Endothelial cell of umbilical vein (primary cell): ENCODE data around the gene N4BP2. TPM values are rescaled to one million over a fixed set of nuclear protein-coding genes. Genes with fewer than 3 reads are reported as not detected.

Experiments
- BruUV-seq: library from RNA; stranded (reverse); fragments of 400-500 nt; replicated peaks from 2 replicates; lab custom pipeline; 2021; lab: Mats Ljungman, UMichigan
- CTCF ChIA-PET: fragments of 300-600, 350-600 bp; sonication (Branson Sonifier 250); formaldehyde crosslinking; loops from one replicate; lab custom pipeline; 2021; ENCODE audit warnings: antibody characterized with exemption, inconsistent platforms; lab: Charles Lee
- POLR2A ChIA-PET: fragments of 300-600, 350-600 bp; sonication (Branson Sonifier 250); formaldehyde crosslinking; loops from one replicate; lab custom pipeline; 2021; ENCODE audit warnings: antibody characterized with exemption, inconsistent platforms; lab: Charles Lee
- DNase-seq: peaks from one replicate; pipeline ENCODE4 v3.0.0-alpha.2; 2011; ENCODE audit warnings: low read depth, low spot score
- FAIRE-seq: peaks from 2 replicates; lab custom pipeline; 2011; peaks lifted over from hg19 to GRCh38; lab: Jason Lieb, UNC
- H2AFZ ChIP-seq: 2 replicates; pipeline ENCODE4 v1.6.0; 2012; ENCODE audit warnings: low read depth, low read length, control low read depth, inconsistent platforms
- H3K27ac ChIP-seq: 2 replicates; pipeline ENCODE4 v1.5.1; 2011; ENCODE audit warnings: low read depth, mild to moderate bottlenecking, control low read depth, low read length, moderate library complexity; ENCODE audit not compliant: insufficient read depth
- H3K27me3 ChIP-seq, 2 experiments: 2 replicates each; pipeline versions ENCODE4 v1.6.0 to v1.6.1; 2011; ENCODE audit warnings: low read length in 2 of 2, mixed read lengths in 1 of 2; ENCODE audit not compliant: control insufficient read depth in 2 of 2, insufficient read depth in 2 of 2
- H3K36me3 ChIP-seq, 2 experiments: 2 replicates in 1 of 2; 3 replicates in 1 of 2; pipeline ENCODE4 v1.5.1; 2011; ENCODE audit warnings: low read length in 2 of 2, mild to moderate bottlenecking in 1 of 2, moderate library complexity in 1 of 2; ENCODE audit not compliant: control insufficient read depth in 2 of 2, insufficient read depth in 2 of 2; ENCODE audit errors: extremely low read depth in 1 of 2
- H3K4me1 ChIP-seq: 3 replicates; pipeline ENCODE4 v1.5.1; 2011; ENCODE audit warnings: mild to moderate bottlenecking, low read length; ENCODE audit not compliant: control insufficient read depth, insufficient read depth; ENCODE audit errors: extremely low read depth
- H3K4me2 ChIP-seq: 2 replicates; pipeline ENCODE4 v1.6.1; 2011; ENCODE audit warnings: low read length, control low read depth, mixed read lengths; ENCODE audit not compliant: insufficient read depth
- H3K4me3 ChIP-seq, 3 experiments: fragments of 200-600 bp in 1 of 3; sonication (generic), shearing (Covaris generic) in 1 of 3; replicated peaks in 1 of 3; 2 replicates each; pipeline ENCODE4 v1.5.1; 2011 to 2016; ENCODE audit warnings: control low read depth in 3 of 3, low read length in 3 of 3, mild to moderate bottlenecking in 2 of 3, inconsistent platforms in 1 of 3, low read depth in 1 of 3, moderate library complexity in 1 of 3; ENCODE audit not compliant: insufficient read depth in 1 of 3
- H3K79me2 ChIP-seq: 2 replicates; pipeline ENCODE4 v1.6.0; 2012; ENCODE audit warnings: low read length, inconsistent platforms; ENCODE audit not compliant: control insufficient read depth, insufficient read depth
- H3K9ac ChIP-seq: replicated peaks from 2 replicates; pipeline ENCODE3; 2011; ENCODE audit warnings: low read length, control low read depth; ENCODE audit not compliant: insufficient read depth; ENCODE audit errors: extremely low read depth
- H3K9me1 ChIP-seq: replicated peaks from 3 replicates; pipeline ENCODE4 v1.6.0; 2011; ENCODE audit warnings: mild to moderate bottlenecking, low read length; ENCODE audit not compliant: control insufficient read depth, insufficient read depth; ENCODE audit errors: extremely low read depth
- H3K9me3 ChIP-seq: replicated peaks from 2 replicates; pipeline ENCODE4 v1.5.1; 2012; ENCODE audit warnings: low read length, inconsistent platforms; ENCODE audit not compliant: control insufficient read depth, insufficient read depth
- H4K20me1 ChIP-seq: replicated peaks from 2 replicates; pipeline ENCODE3; 2011; ENCODE audit warnings: mild to moderate bottlenecking, low read length; ENCODE audit not compliant: control insufficient read depth, insufficient read depth; ENCODE audit errors: extremely low read depth
- EZH2 ChIP-seq: IDR thresholded peaks from 2 replicates; pipeline ENCODE4 v1.6.1; 2012; ENCODE audit warnings: borderline replicate concordance, low read depth, mild to moderate bottlenecking, moderate library complexity, low read length, inconsistent platforms; ENCODE audit not compliant: severe bottlenecking
- FOS ChIP-seq: IDR thresholded peaks from 2 replicates; pipeline ENCODE4 v1.6.1; 2011; ENCODE audit warnings: mild to moderate bottlenecking, low read length, moderate library complexity, borderline replicate concordance; ENCODE audit not compliant: insufficient read depth
- GATA2 ChIP-seq: IDR thresholded peaks from 2 replicates; pipeline ENCODE4 v1.7.0; 2011; ENCODE audit warnings: low read depth, mild to moderate bottlenecking, moderate library complexity, mixed read lengths, low read length; ENCODE audit not compliant: insufficient read length, insufficient read depth
- JUN ChIP-seq: IDR thresholded peaks from 2 replicates; pipeline ENCODE4 v1.6.1; 2011; ENCODE audit warnings: borderline replicate concordance, low read depth; ENCODE audit not compliant: insufficient read length, insufficient read depth
- MYC ChIP-seq: IDR thresholded peaks from one replicate; pipeline ENCODE4 v1.6.1; 2011; ENCODE audit warnings: mild to moderate bottlenecking, low read depth, low read length
- POLR2A ChIP-seq: IDR thresholded peaks from 2 replicates; pipeline ENCODE4 v1.6.1; 2012; ENCODE audit warnings: low read depth, mild to moderate bottlenecking, control low read depth, low read length
- POLR2AphosphoS5 ChIP-seq: IDR thresholded peaks from 2 replicates; pipeline ENCODE4 v1.6.1; 2012; ENCODE audit warnings: low read depth, mild to moderate bottlenecking, control low read depth, low read length, moderate library complexity; ENCODE audit not compliant: insufficient read depth
- dilution Hi-C: fragments of 300-500 bp; cut with MboI; formaldehyde crosslinking; loops from one replicate; pipeline ENCODE4 v1.15.0; 2019; ENCODE audit warnings: low sequenced_read_pairs; ENCODE audit not compliant: extremely low pct_ligation_motif_present
- intact Hi-C: fragments of 100-400 bp; cut with micrococcal nuclease; formaldehyde crosslinking; loops from one replicate; pipeline ENCODE4 v1.10.0; 2022
- polyA plus RNA-seq, 4 experiments: library from polyadenylated mRNA; depleted of rRNA in 3 of 4; stranded (reverse) in 3 of 4; unstranded in 1 of 4; fragments of >200 nt; gene quantifications; 2 replicates each; pipeline versions ENCODE4 v1.2.1 to v1.2.3, GENCODE V29; 2011 to 2012; ENCODE audit warnings: missing spikeins in 1 of 4
- total RNA-seq: library from RNA; stranded (reverse); gene quantifications from 2 replicates; pipeline ENCODE4 v1.2.3, GENCODE V29; 2021
- TF ChIP-seq, protein P1 (sequence below), 2 donors: IDR thresholded peaks; 1 replicate in 1 of 2; 2 replicates in 1 of 2; pipeline ENCODE4 v1.5.1; 2011; ENCODE audit warnings: low read length in 2 of 2, mild to moderate bottlenecking in 2 of 2, moderate library complexity in 2 of 2, control low read depth in 1 of 2, inconsistent platforms in 1 of 2, low read depth in 1 of 2; ENCODE audit not compliant: insufficient read depth in 1 of 2; ENCODE audit errors: extremely low read depth in 1 of 2

The N4BP2 gene
- total and polyA plus RNA-seq, 2 donors (not counting 3 experiments of a cell fraction or from before 2014, with no cell fraction given) = 0.87 to 6.9 TPM

DNA sequence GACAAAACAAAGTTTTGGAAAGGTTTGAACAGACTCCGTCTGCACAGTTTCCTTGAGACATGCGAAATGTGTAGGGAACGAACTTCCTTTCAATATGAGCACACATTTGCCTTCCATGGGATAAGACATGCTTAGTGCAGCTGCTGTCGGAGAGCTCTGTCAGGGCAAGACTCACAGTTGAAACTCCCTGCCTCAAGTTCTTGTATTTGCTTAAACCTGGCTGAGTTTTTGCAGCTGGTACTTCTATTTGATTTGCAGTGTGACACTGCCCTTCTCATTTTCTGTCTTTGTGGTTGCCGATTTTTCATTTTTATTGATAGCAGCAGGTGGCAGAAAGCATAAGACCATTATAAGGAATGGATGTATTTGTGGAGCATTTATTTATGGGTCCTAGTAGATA lies 122.0 kb downstream of the N4BP2 start:
- no peak overlapping the region for H2AFZ ChIP-seq
- POLR2A ChIA-PET = no interaction called here

DNA sequence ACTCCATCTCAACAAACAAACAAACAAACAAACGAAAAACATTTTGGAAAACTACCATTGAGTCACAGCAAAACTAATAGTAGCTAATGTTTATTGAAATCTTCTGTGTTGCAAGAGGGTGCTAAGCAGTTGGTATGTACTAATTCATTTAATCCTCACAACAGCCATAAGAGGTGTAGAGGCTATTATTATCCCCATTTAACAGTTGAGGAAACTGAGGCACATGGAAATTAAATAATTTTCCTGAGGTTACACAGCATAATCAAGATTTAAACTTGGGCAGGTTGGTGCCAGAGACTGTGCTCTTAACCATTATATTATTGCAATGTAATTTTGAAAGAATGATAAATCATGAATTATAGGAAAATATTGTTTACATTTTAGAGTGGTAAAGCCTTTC lies 122.7 kb downstream of the N4BP2 start:
- peak overlapping the region; percentile 70 for H3K27ac ChIP-seq
- H3K4me2 ChIP-seq = no peak overlapping the region
- H3K79me2 ChIP-seq = no peaks in the 10 kb centered on the region
- no peak overlapping the region for H3K9ac ChIP-seq
- ChIA-PET POLR2A (no interaction called here), CTCF (interaction anchor here (0.7 kb wide), 1 partner anchor 138 kb away, joined by 4 read pairs; no protein-coding TSS in a partner anchor)
- no TSS peak for BruUV-seq
- peaks cover 11% of the 10 kb centered on the region for H3K4me1 ChIP-seq
- intact Hi-C loops (no loop called here), dilution Hi-C loops (no loop called here)
- H3K36me3 ChIP-seq = no peaks in the 10 kb centered on the region
- H3K9me3 ChIP-seq = no peaks in the 10 kb centered on the region
- H4K20me1 ChIP-seq = no peaks in the 10 kb centered on the region
- no peak for DNase-seq
- no peak overlapping the region for H2AFZ ChIP-seq
- no peaks in the 10 kb centered on the region for H3K27me3 ChIP-seq
- no peak overlapping the region for H3K4me3 ChIP-seq
- H3K9me1 ChIP-seq = no peaks in the 10 kb centered on the region
- TF ChIP-seq MYC (no peak), FOS (no peak), POLR2AphosphoS5 (no peak), EZH2 (no peak)
- TF ChIP-seq, protein P1, sequence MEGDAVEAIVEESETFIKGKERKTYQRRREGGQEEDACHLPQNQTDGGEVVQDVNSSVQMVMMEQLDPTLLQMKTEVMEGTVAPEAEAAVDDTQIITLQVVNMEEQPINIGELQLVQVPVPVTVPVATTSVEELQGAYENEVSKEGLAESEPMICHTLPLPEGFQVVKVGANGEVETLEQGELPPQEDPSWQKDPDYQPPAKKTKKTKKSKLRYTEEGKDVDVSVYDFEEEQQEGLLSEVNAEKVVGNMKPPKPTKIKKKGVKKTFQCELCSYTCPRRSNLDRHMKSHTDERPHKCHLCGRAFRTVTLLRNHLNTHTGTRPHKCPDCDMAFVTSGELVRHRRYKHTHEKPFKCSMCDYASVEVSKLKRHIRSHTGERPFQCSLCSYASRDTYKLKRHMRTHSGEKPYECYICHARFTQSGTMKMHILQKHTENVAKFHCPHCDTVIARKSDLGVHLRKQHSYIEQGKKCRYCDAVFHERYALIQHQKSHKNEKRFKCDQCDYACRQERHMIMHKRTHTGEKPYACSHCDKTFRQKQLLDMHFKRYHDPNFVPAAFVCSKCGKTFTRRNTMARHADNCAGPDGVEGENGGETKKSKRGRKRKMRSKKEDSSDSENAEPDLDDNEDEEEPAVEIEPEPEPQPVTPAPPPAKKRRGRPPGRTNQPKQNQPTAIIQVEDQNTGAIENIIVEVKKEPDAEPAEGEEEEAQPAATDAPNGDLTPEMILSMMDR (IDR thresholded peaks at IDR 0.05; ENCODE audit: extremely low read depth in 1 of 2, insufficient read depth in 1 of 2, low read depth in 1 of 2, low read length in 2 of 2) = no peak
- no peak for FAIRE-seq

More for the DNA sequence above, 122.0 kb downstream of the N4BP2 start:
- CTCF ChIA-PET = interaction anchor here (0.5 to 0.7 kb wide), 2 partner anchors 80 to 139 kb away, joined by 3 to 4 read pairs; no protein-coding TSS in a partner anchor
- no peak overlapping the region for H3K4me2 ChIP-seq
- TF ChIP-seq FOS = no peak
- no peak for TF ChIP-seq POLR2AphosphoS5
- TF ChIP-seq JUN = no peak
- TF ChIP-seq, protein P1 (IDR thresholded peaks at IDR 0.05; ENCODE audit: extremely low read depth in 1 of 2, insufficient read depth in 1 of 2, low read depth in 1 of 2, low read length in 2 of 2) = no peak
- no peak for TF ChIP-seq GATA2
- TF ChIP-seq EZH2 = no peak
- no peak for TF ChIP-seq POLR2A
- no peak overlapping the region for H3K4me3 ChIP-seq
- FAIRE-seq = no peak
- H3K27me3 ChIP-seq = no peaks in the 10 kb centered on the region
- no peaks in the 10 kb centered on the region for H3K9me1 ChIP-seq
- no peak for DNase-seq
- BruUV-seq = no TSS peak
- dilution Hi-C loops (no loop called here), intact Hi-C loops (no loop called here)
- no peaks in the 10 kb centered on the region for H3K79me2 ChIP-seq
- no peak overlapping the region for H3K9ac ChIP-seq
- H4K20me1 ChIP-seq = no peaks in the 10 kb centered on the region
- no peak overlapping the region for H3K27ac ChIP-seq
- H3K9me3 ChIP-seq = no peaks in the 10 kb centered on the region
- H3K36me3 ChIP-seq = no peaks in the 10 kb centered on the region
- H3K4me1 ChIP-seq = peaks cover 11% of the 10 kb centered on the region
